NCI-H510A (cell line): ENCODE data around the gene CCDC181.

Source experiments
- DNase-seq: peaks from one replicate; lab custom pipeline; 2025; lab: John Stamatoyannopoulos, UW

CCDC181 gene

DNA sequence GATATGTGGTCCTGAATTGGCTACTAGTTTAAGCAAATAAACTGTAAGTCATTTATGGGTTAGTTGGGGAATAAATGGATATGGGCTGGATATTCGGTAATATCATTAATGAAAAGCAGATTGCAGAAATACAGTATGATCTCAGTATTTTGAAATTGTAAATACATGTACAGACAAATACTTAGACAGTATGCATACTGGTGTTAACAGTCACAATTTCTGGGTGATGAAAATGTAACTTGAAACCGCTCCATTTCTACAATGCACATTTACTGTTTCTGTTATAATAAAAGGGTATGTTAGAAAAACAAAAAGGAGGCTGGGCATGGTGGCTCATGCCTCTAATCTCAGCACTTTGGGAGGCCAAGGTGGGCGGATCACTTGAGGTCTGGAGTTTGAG, 31.3 kb downstream of the CCDC181 start:
- no peak for DNase-seq

DNA sequence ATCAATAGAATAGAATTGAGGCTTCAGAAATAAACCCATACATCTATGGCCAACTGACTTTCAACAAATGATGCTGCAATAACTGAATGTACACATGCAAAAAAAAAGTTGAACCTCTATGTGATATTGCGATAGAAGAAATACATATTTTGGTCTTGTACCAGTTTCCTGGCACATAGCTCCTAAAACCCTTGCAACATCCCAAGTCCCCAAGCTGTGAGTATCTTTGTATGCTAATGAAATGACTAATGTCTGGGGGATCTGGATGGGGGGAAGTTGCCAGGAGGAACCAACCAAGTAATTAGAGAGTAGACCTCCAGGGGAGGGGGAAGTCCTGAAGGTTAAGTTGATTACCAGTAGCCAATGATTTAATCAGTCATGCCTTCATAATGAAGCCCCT, 34.9 kb downstream of the CCDC181 start:
- DNase-seq: no peak

DNA sequence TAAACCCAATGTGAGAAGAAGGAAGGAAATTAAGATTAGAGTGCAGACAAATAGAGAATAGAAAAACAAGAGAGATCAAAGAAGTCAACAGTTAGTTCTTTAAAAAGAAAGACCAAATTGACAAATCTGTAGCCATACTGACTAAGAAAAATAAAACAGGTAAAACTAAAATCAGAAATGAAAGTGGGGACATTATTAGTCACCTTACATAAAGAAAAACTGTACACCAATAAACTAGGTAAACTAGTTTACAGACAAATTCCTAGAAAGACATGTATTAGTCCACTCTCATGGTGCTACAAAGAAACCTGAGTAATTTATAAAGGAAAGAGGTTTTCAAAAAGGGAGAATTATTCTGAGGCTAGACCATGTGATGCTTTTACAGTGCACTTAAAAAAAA, 37.0 kb downstream of the CCDC181 start:
- DNase-seq: no peak

DNA sequence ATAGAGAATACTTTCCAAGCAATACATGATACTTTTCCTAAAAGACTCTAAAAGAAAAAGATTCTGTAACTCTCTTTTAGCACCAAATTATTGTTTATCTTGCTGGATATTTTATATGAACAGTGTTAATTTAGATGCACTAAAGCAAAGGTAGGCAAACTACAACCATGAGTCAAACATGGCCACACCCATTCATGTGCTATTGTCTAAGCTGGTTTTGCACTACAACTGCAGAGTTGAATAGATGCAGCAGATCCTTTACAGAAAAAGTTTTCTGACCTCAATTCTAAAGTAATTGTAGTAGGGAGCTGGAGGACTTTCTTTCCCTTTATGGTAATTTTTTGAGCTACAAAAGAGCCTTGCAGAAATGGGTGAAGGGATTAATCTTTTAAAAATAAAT, 39.9 kb downstream of the CCDC181 start:
- no peak for DNase-seq

DNA sequence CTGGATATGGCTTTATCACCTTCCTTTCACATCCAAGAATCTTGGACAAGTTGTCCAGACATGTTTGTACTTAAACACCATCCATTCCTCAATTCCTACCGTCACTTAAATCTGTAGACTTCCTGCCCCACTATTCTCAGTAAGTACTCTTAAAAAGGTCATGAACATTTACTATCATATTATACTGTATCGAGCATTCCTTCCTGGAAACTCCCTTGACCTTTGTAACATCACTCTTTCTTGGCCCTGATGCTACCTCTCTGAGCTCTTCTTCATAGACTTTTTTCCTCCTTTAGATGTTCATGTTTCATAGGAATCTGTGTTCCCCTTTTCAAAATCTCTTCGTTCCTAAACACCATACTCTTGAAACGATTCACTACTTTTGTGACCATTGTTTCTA, 43.8 kb downstream of the CCDC181 start:
- no peak for DNase-seq

DNA sequence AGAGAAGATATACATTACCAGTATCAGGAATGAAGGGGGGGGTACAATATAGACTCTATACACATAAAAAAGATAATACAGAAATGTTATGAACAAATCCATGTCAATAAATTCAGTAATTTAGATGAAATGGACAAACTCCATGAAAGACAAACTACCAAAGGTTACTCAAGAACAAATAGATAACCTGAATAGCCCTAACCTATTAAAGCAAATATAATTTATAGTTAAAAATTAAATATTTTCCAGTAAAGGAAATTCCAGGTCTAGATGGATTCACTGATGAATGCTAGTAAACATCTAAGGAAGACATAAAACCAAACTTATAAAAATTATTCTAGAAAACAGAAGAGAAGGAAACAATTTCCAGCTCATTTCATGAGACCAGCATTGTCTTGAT, 46.1 kb downstream of the CCDC181 start:
- no peak for DNase-seq

DNA sequence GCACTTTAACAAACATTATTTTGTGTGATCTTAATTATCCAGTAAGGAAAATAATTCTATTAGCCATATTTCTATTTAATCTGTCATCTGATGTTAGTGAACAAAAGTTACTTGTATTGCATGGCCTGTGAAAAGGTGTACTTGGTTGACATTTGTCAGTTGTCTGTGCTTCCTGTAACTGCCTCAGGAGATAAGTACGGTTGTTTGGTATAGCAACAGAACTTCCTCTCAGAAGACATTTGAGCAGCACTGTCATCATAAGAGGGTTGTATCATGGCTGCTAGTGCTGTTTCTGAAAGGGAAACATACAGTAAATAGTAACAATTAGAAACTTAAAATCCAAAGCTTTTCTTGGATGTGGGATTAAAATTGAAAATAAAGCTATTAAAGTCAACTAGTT, 55.9 kb downstream of the CCDC181 start:
- DNase-seq: no peak

DNA sequence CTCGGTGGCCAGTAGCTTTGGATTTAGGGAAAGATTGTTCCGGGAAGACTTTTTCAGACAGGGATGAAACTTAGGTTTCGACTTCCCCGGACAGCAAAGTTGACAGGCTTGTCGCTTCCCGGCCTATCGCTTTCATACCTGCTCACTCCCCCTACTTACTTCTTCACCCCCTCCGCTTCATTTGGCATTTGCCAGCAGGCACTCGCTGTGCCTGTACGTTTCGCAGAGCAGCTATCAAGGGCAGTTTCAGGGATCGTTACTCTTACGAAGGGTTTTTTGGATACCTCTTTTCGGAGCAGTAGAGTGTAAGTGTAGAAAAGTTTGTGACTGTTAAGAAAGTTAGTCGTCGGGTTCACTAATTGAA, 58.9 kb downstream of the CCDC181 start:
- no peak for DNase-seq

DNA sequence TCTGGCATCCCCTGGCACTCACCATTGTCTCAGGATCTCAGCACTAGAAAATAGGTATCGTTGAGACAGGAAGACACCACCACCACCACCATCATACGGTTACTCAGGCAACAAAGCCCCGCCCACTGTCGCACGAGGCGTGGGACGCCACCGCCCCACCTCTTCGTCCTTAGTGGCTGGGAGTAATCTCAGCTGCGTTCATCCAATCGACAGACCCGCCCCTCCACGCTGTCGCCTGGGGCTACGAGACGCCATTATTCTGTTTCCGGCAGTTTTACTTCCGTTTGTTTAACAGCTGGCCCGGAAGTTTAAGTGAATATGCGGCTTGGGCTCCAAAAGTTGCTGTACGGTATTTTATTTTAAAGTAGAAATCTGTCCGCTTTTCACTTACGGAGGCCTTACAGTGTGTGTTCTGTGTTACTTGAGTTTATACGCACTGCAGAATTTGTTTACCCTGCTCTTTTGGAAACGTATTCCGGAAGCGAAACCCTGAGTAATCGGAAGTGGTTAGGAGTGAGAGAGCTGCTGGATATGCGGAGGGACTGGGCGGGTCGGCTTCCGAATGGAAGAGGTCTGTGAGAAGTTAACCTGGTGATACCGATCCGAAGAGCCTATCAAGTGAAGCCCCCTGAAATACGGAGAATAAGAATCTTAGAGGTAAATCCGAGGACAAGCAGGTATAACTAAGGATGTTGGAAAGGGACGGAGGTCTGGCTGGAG, 59.4 kb downstream of the CCDC181 start, which contains the start of the genes BLZF1 and NME7:
TSS of gene BLZF1 (plus strand) at position 510 of the 720 bp plus-strand sequence. CDS start 1,328 bp downstream, outside the sequence.
TSS of gene NME7 (minus strand) at position 112 of the 720 bp plus-strand sequence. CDS start at position 25, 87 bp downstream.
- DNase-seq: peak; percentile 94

DNA sequence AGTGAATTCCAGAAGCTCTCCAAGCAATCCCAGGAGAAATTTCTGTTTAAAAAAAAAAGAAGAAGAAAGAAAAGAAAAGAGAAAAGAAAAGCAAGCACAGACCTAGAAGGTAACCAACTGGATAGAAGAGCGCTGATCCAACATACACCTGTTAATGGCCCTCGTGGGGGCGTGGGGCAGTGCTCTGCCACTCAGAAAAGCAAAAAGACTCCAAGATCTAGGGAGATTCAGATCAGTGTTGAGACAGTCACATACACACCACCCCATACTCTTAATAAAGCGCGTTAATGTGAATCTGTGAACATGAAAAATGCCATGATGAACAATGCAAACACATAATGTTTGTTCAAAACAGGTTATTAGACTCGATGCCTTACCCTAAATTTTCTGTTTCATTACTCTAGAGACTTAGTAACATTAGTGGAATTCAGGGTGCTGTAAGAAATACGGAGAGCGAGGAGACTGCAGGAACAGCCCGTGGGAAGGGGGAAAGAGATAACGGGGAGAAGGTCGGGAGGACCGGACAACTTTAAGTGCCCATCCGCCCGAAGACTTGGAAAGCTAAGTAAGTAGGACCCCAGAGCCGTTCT, 60.1 kb downstream of the CCDC181 start:
- no peak for DNase-seq

DNA sequence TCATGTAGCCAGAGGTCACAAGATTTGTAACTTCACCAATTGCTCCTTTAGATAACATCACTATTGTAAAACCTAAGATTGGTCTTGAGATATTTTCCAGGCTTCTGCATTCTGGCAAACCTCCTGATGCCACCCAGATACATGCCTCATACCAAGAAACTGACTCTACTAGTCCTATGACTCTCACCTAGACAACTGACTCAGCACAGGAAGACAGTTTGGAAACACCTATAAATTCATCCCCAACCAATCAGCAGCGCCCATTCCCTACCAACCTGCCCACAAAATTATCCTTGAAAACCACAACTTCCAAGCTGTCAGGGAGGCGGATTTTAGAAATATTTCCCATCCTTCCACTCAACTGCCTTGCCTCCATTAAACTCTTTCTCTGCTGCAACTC, 62.3 kb downstream of the CCDC181 start:
- no peak for DNase-seq

DNA sequence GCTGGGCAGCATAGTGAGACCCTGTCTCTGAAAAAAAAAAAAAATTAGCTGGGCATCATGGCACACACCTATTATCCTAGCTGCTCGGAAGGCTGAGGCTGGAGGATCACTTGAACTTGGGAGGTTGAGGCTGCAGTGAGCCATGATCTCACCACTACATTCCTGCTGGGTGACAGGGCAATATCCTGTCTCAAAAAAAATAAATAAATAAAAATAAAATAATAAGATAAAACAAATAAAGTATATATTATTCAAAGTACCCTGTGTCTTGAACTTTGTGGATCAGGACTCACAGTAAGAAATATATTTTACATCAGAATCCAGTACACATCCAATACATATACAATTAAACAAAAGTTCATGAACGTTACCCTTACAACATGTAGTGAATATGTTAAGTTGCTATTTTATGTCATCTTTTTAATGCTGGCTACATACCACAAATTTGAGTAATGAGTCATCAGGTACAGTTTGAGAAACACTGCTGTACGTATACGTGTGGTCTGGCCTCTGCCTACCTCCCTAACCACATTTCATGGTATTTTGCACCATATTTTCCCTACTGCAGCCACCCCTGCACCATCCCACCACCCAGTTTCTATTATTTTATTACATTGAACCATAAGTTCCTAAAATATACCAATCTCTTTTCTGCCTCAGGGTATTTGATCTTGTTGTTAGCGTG, 64.1 kb downstream of the CCDC181 start:
- no peak for DNase-seq

DNA sequence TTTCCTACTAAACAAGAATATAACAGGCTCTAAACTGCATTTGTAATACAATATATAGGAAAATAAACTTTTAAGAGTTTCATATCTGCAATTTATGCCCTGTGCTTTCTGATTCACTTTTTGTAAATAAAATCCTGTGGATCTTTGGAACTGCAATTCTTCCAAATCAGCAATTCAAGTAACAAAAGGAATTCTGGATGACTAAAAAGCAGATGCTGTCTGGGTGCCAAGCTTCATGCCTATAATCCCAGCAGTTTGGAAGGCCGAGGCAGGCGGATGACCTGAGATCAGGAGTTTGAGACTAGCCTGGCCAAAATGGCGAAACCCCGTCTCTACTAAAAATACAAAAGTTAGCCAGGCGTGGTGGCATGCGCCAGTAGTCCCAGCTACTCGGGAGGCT, 66.0 kb downstream of the CCDC181 start:
- no peak for DNase-seq

DNA sequence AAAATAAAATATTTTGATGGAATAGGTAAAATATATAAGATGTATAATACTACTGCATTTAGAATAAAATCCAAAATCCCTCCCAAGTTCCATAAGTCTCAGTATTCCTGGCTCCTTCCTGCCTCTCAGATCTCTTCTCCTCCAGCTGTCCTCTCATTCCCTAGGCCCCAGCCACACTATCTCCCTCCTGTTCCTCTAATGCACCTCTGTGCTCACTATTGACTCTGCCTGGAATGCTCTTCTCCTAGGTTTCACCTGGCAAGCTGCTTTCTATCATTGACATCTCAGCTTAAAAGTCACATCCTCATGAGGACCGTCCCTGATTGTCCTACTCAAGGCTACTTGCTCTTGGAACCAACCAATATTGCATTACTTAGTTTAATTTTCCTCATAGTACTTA, 66.9 kb downstream of the CCDC181 start:
- no peak for DNase-seq

DNA sequence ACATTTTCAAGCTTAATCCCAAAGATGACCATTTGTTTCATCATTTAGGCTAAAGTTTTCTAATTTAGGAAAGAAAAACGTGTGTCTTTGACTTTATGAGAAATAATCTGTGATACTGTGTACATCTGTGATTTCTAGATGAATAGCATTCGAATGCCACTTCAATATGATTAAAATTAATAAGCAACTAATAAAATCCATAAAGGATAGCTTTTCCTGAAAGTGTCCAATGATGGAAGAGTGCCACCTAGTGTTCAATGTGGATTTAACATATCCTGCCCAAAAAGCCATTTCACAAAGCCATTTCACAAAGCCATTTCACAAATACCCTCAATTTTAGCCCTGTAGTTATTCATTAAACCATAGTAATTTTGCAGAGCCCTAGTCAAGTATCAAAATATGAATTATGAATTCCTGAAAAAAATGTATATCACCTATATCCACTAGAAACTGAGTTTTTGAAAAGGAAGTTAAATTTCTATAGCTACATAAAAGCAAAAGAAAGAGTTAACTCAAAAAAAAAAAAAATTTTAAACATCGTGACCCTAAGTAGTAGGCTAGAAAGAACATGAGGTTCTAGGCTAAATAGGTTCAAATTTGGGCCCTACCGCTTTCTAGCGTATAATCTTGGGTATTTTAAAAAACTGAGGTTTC, 78.8 kb downstream of the CCDC181 start:
- DNase-seq: no peak

DNA sequence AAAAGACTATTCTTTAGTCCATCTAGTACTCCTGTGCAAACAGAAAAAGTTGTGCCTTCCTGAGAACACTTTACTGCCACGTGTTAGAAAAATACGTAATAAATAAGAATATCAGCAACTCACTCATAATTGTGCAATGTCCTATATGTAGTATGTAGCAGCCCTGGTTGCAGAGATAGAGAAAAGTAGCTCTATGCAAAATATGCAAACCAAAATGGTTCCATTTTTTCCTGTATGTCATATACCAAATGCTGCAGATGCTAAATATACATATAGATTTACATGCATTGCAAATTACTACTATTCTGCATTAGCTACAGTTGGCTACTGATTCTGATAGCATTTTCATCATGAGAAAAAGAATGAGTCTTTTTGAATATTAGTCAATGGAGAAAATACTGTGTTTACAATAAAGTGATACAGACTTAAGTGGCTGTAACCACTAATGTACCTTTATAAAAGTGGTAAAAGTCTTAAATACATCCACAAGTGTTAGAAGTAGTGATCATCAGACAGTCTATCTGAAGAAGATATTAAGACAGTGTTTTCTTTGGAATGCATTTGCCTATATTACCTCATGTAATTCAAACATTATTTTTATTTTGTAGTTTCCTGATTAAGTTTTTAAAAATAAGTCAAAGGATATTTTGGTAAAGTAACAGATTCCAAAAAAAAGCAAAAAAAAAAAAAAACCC, 79.4 kb downstream of the CCDC181 start:
- no peak for DNase-seq

DNA sequence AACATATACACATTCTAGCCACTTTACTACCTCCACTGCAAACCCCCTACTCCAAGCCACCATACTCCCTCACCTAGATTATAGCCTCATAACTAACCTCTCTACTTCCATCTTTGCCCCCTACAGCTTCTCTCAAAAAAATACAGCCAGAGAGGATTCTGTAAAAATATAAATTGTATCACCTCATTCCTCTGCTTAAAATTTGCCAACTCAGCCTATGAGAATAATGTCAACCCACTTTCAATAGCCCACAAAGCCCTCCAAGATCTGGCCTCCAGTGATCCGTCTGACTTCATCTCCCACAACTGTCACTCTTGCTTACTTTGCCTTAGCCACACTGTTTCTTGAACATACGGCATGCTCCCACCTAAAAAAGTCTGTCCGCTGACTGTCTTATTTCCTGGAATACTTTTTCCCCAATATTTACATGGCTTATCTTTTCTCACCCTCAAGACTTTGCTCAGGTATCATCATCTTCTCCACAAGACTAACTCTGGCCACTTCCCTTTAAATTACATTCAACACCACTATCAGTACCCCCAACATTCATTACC, 81.2 kb downstream of the CCDC181 start:
- no peak for DNase-seq

DNA sequence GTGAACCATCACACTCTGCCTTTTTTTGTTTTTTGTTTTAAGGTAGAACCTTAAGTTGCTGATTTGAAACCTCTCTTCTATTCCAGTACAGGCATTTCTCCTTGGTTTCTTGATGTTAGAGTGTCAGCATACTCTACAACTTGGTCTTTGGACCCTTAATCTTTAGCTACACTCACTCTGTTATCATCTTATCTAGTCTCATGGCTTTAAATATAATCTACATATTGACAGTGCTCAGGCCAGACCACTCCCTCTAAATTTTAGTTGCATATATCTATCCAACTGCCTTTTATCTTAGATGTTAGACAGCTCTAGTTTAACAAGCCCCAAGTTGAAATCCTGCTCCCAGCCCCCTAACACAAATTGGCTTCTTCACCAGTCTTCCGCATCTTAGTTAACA, 81.8 kb downstream of the CCDC181 start:
- no peak for DNase-seq
